K562 (cell line): ENCODE results near the gene MBD2. TPM values are rescaled to one million over a fixed set of nuclear protein-coding genes. Genes with fewer than 3 reads are reported as not detected.

Experiments
- ATAC-seq: fragments of 200-7000 bp; cut with Tn5 transposase; 3 replicates; pipeline ENCODE4 v1.9.1; 2020; ENCODE audit warnings: moderate library complexity
- BruUV-seq: library from RNA; stranded (reverse); fragments of 400-500 nt; replicated peaks from 2 replicates; lab custom pipeline; 2021; lab: Mats Ljungman, UMichigan
- CTCF ChIA-PET: fragments of 300-600 bp; formaldehyde crosslinking; extraction: SDS; loops from one replicate; lab custom pipeline; 2021; ENCODE audit warnings: low intra/inter-chr PET ratio; lab: Yijun Ruan, JAX
- POLR2A ChIA-PET: fragments of 300-600, 350-650 bp; sonication (Branson Sonifier 250); formaldehyde crosslinking; extraction: SDS; loops from one replicate; lab custom pipeline; 2021; ENCODE audit warnings: antibody characterized with exemption, inconsistent platforms; lab: Yijun Ruan, JAX
- DNase-seq, 4 experiments: peaks; one replicate each; pipeline versions ENCODE4 v3.0.0 to v3.0.0-alpha.2; 2011 to 2018; ENCODE audit warnings: low spot score in 3 of 4, mixed read lengths in 3 of 4; ENCODE audit errors: extremely low read depth in 1 of 4
- FAIRE-seq: peaks from 2 replicates; lab custom pipeline; 2011; peaks lifted over from hg19 to GRCh38; lab: Jason Lieb, UNC
- H2AFZ ChIP-seq: 2 replicates; pipeline ENCODE4 v1.6.0; 2011; ENCODE audit warnings: low read depth, low read length, control low read depth, inconsistent platforms
- H3K27ac ChIP-seq: fragments of 200-600 bp; 3 replicates; pipeline ENCODE4 v1.8.0; 2011; ENCODE audit warnings: low read depth, mild to moderate bottlenecking, control low read depth, inconsistent platforms, low read length, moderate library complexity, mixed read lengths; ENCODE audit errors: extremely low read depth
- H3K27me3 ChIP-seq, 2 experiments: fragments of 300-600 bp in 1 of 2; 2 replicates in 1 of 2; 3 replicates in 1 of 2; pipeline versions ENCODE4 v1.6.0 to v1.8.0; 2011; ENCODE audit warnings: inconsistent platforms in 2 of 2, low read length in 2 of 2, mild to moderate bottlenecking in 1 of 2, mixed read lengths in 1 of 2, moderate library complexity in 1 of 2; ENCODE audit not compliant: control insufficient read depth in 2 of 2, insufficient read depth in 2 of 2
- H3K36me3 ChIP-seq: fragments of 300-600 bp; 3 replicates; pipeline ENCODE4 v1.8.0; 2011; ENCODE audit warnings: mild to moderate bottlenecking, low read length, inconsistent platforms; ENCODE audit not compliant: control insufficient read depth, insufficient read depth
- H3K4me1 ChIP-seq, 2 experiments: fragments of 200-600 bp in 1 of 2; replicated peaks in 1 of 2; 2 replicates in 1 of 2; 3 replicates in 1 of 2; pipeline versions ENCODE4 v1.5.1 to v1.8.0; 2011; ENCODE audit warnings: inconsistent platforms in 2 of 2, low read length in 2 of 2, mild to moderate bottlenecking in 1 of 2, mixed read lengths in 1 of 2, moderate library complexity in 1 of 2; ENCODE audit not compliant: control insufficient read depth in 2 of 2, insufficient read depth in 2 of 2
- H3K4me2 ChIP-seq: 2 replicates; pipeline ENCODE4 v1.6.1; 2011; ENCODE audit warnings: low read length, control low read depth, inconsistent platforms, mixed read lengths; ENCODE audit not compliant: insufficient read depth
- H3K4me3 ChIP-seq: fragments of 200-600 bp; sonication (generic), shearing (Covaris generic); 2 replicates; pipeline ENCODE4 v1.5.1; 2016; ENCODE audit warnings: control low read depth, inconsistent platforms
- H3K79me2 ChIP-seq: fragments of 200-600 bp; 3 replicates; pipeline ENCODE4 v1.8.0; 2011; ENCODE audit warnings: low read length, inconsistent platforms; ENCODE audit not compliant: control insufficient read depth, insufficient read depth
- H3K9ac ChIP-seq, 2 experiments: 2 replicates each; pipeline versions ENCODE4 v1.6.0 to v1.6.1; 2011; ENCODE audit warnings: low read depth in 2 of 2, low read length in 2 of 2, control low read depth in 1 of 2, inconsistent platforms in 1 of 2, mild to moderate bottlenecking in 1 of 2, mixed read lengths in 1 of 2; ENCODE audit not compliant: insufficient read depth in 1 of 2
- H3K9me1 ChIP-seq: one replicate; pipeline ENCODE4 v1.6.0; 2011; ENCODE audit warnings: inconsistent platforms, mild to moderate bottlenecking, low read length, moderate library complexity; ENCODE audit not compliant: control insufficient read depth, insufficient read depth
- H3K9me3 ChIP-seq: replicated peaks from 2 replicates; pipeline ENCODE4 v1.5.1; 2011; ENCODE audit warnings: low read depth, low read length, inconsistent platforms; ENCODE audit not compliant: control insufficient read depth, insufficient read depth
- H4K20me1 ChIP-seq: replicated peaks from 2 replicates; pipeline ENCODE4 v1.6.1; 2011; ENCODE audit warnings: low read length, inconsistent platforms, mixed read lengths; ENCODE audit not compliant: control insufficient read depth, insufficient read depth
- E2F6 ChIP-seq, 2 experiments: IDR thresholded peaks; 2 replicates each; pipeline ENCODE4 v1.6.1; 2011; ENCODE audit warnings: borderline replicate concordance in 1 of 2, control low read depth in 1 of 2, low read depth in 1 of 2, low read length in 1 of 2, mild to moderate bottlenecking in 1 of 2, mixed read lengths in 1 of 2, moderate library complexity in 1 of 2; ENCODE audit not compliant: insufficient read depth in 1 of 2, insufficient read length in 1 of 2, poor library complexity in 1 of 2, severe bottlenecking in 1 of 2; ENCODE audit errors: extremely low read depth in 1 of 2
- EGR1 ChIP-seq: fragments of 450-650 bp; conservative IDR thresholded peaks from 2 replicates; pipeline ENCODE4 v1.6.1; 2017; ENCODE audit warnings: mild to moderate bottlenecking
- ELF1 ChIP-seq: fragments of 200-800 bp; sonication (Bioruptor generic); IDR thresholded peaks from 2 replicates; pipeline ENCODE4 v1.6.1; 2016; ENCODE audit warnings: missing genetic modification characterization, missing compliant biosample characterization
- GABPB1 ChIP-seq: sonication (generic); formaldehyde crosslinking; IDR thresholded peaks from 2 replicates; pipeline ENCODE4 v1.8.0; 2022; ENCODE audit warnings: mild to moderate bottlenecking, missing genetic modification reagents
- GABPB2 ChIP-seq: fragments of 250-450 bp; sonication (Bioruptor Pico); conservative IDR thresholded peaks from 2 replicates; pipeline ENCODE4 v1.5.1; 2021; ENCODE audit warnings: mild to moderate bottlenecking
- GTF2A2 ChIP-seq: IDR thresholded peaks from 2 replicates; pipeline ENCODE4 v1.6.1; 2016; ENCODE audit warnings: mild to moderate bottlenecking, missing genetic modification characterization, missing compliant biosample characterization
- HNRNPLL ChIP-seq: fragments of 200-400 bp; formaldehyde crosslinking; IDR thresholded peaks from 2 replicates; pipeline ENCODE4 v1.6.1; 2017; ENCODE audit warnings: low read length, low read depth, mild to moderate bottlenecking; ENCODE audit not compliant: poor library complexity, severe bottlenecking
- MAFK ChIP-seq: IDR thresholded peaks from 2 replicates; pipeline ENCODE4 v1.6.1; 2011; ENCODE audit warnings: low read length, improper control_type of control experiment
- NFE2 ChIP-seq: IDR thresholded peaks from 2 replicates; pipeline ENCODE4 v1.6.1; 2014; ENCODE audit warnings: antibody characterized with exemption, low read depth
- NR2F6 ChIP-seq: fragments of 450-650 bp; formaldehyde crosslinking; IDR thresholded peaks from 2 replicates; pipeline ENCODE4 v1.4.0; 2020; ENCODE audit warnings: mild to moderate bottlenecking
- YY1 ChIP-seq, 3 experiments: IDR thresholded peaks; 2 replicates each; pipeline ENCODE4 v1.6.1; 2011; ENCODE audit warnings: low read length in 2 of 3, mild to moderate bottlenecking in 2 of 3, moderate library complexity in 2 of 3, borderline replicate concordance in 1 of 3, control low read depth in 1 of 3, low read depth in 1 of 3; ENCODE audit not compliant: insufficient read depth in 3 of 3, insufficient replicate concordance in 2 of 3, control insufficient read depth in 1 of 3, insufficient read length in 1 of 3; ENCODE audit errors: extremely low read depth in 1 of 3
- ZNF263 ChIP-seq: sonication (generic); formaldehyde crosslinking; IDR thresholded peaks from 2 replicates; pipeline ENCODE4 v1.8.0; 2022; ENCODE audit warnings: mild to moderate bottlenecking, missing genetic modification reagents, borderline replicate concordance
- ZNF408 ChIP-seq: fragments of 250-450 bp; sonication (Bioruptor Pico); IDR thresholded peaks from 2 replicates; pipeline ENCODE4 v1.4.0; 2020; ENCODE audit warnings: low read depth, mild to moderate bottlenecking, moderate library complexity
- WGBS: fragments of 100-300 bp; shearing (Covaris generic); methylation state at CpG from one replicate; pipeline ENCODE4 v1.1.6; 2016; ENCODE audit warnings: low coverage, mixed read lengths; ENCODE audit not compliant: insufficient coverage; ENCODE audit errors: missing lambda C conversion rate; 5-methylcytosine and 5-hydroxymethylcytosine counted together
- in situ Hi-C: fragments of 300-500 bp; cut with MboI; formaldehyde crosslinking; loops from 4 replicates; pipeline ENCODE4 v1.15.0; 2018; ENCODE audit warnings: inconsistent platforms, mixed read lengths
- intact Hi-C: fragments of 100-400 bp; cut with micrococcal nuclease; formaldehyde crosslinking; loops from 2 replicates; pipeline ENCODE4 v1.14.2; 2022
- polyA plus RNA-seq, 8 experiments: library from polyadenylated mRNA; depleted of rRNA in 4 of 8; stranded (reverse) in 5 of 8; unstranded in 3 of 8; fragments of >200 nt; fragmentation: Nextera tagmentation in 2 of 8; fragmentation: Illumina TruSeq in 1 of 8; extraction: Ambion mirVana in 2 of 8; extraction: Trizol in 1 of 8; gene quantifications; 2 replicates each; pipeline versions ENCODE4 v1.2.1 to v1.2.3, GENCODE V29; 2011 to 2014; ENCODE audit warnings: inconsistent platforms in 1 of 8, missing spikeins in 1 of 8
- total RNA-seq, 7 experiments: library from RNA; depleted of rRNA in 6 of 7; stranded (reverse); fragments of >200 nt in 6 of 7; fragmentation: Illumina TruSeq in 2 of 7; extraction: Trizol in 2 of 7; gene quantifications; 2 replicates each; pipeline versions ENCODE4 v1.2.1 to v1.2.3, GENCODE V29; 2011 to 2021; ENCODE audit warnings: low replicate concordance in 1 of 7

MBD2 gene
- total and polyA plus RNA-seq, 9 of the 15 experiments (the other 6 are each of a cell fraction or from before 2014, with no cell fraction given) = 4.4 to 40.2 (median 13.9) TPM

GRCh38 chr18:54242327-54242726, 17.9 kb upstream of the MBD2 start (continued):
- TF ChIP-seq ELF1 (tag) (no peak), NR2F6 (CRISPR knock-in tag) (no peak), EGR1 (no peak), NFE2 (no peak)
- TF ChIP-seq, all 486 proteins: peak for 0

GRCh38 chr18:54241483-54241882, 17.0 kb upstream of the MBD2 start:
- Histone ChIP-seq H3K9ac (no peak overlapping the region), H3K4me1 (peaks cover 0 to 7% of the 10 kb centered on the region in 2 experiments; a peak in 3 of 5 replicates), H4K20me1 (no peaks in the 10 kb centered on the region), H3K9me3 (no peaks in the 10 kb centered on the region), H3K4me2 (no peak overlapping the region), H3K9me1 (no peaks in the 10 kb centered on the region), H2AFZ (no peak overlapping the region), H3K36me3 (no peaks in the 10 kb centered on the region), H3K27me3 (no peaks in the 10 kb centered on the region), H3K79me2 (no peaks in the 10 kb centered on the region), H3K4me3 (no peak overlapping the region), H3K27ac (no peak overlapping the region)
- ATAC-seq (no peak), FAIRE-seq (no peak), DNase-seq (no peak)
- intact Hi-C loops = no loop called here
- WGBS = 56% methylated on average over 1 of the region's 4 CpGs
- in situ Hi-C loops = no loop called here
- CTCF ChIA-PET = no interaction called here
- POLR2A ChIA-PET = interaction anchor here (0.6 kb wide), 1 partner anchor 16 kb away, joined by 3 read pairs; no protein-coding TSS in a partner anchor
- BruUV-seq = no TSS peak
- TF ChIP-seq YY1 (IDR thresholded peaks at IDR 0.05; ENCODE audit: borderline replicate concordance in 1 of 3, control insufficient read depth in 1 of 3, extremely low read depth in 1 of 3, insufficient read depth in 3 of 3, insufficient read length in 1 of 3, insufficient replicate concordance in 2 of 3, low read depth in 1 of 3, low read length in 2 of 3) (no peak), MAFK (no peak), GABPB1 (no peak), HNRNPLL (no peak), ZNF408 (no peak), E2F6 (IDR thresholded peaks at IDR 0.05; ENCODE audit: borderline replicate concordance in 1 of 2, extremely low read depth in 1 of 2, insufficient read depth in 1 of 2, insufficient read length in 1 of 2, low read depth in 1 of 2, low read length in 1 of 2, poor library complexity in 1 of 2, severe bottlenecking in 1 of 2) (no peak), GABPB2 (no peak), GTF2A2 (tag) (no peak), ZNF263 (no peak)
